HG03103 (cell line): ENCODE data around the gene MLKL.
"Not testable (repeated sequence)": the region's sequence is repeated elsewhere in the genome, so short reads cannot be mapped to it uniquely, and the experiment has no call there.

Source experiments
- ATAC-seq: cut with Tn5 transposase; IDR thresholded peaks from one replicate; pipeline ENCODE4 v1.9.1; 2021; ENCODE audit warnings: low read depth; ENCODE audit not compliant: unreplicated experiment

MLKL gene

GRCh38 chr16:74657870-74658642 lies 42.6 kb downstream of the MLKL start:
- no peak for ATAC-seq

GRCh38 chr16:74654536-74655050 lies 46.1 kb downstream of the MLKL start:
- ATAC-seq, result no peak

- ATAC-seq, result not testable (repeated sequence)
These were observed 47.8 kb downstream of the MLKL start for GRCh38 chr16:74652883-74653282.

GRCh38 chr16:74652249-74652648 lies 48.4 kb downstream of the MLKL start:
- ATAC-seq, result no peak

GRCh38 chr16:74651841-74652240 lies 48.8 kb downstream of the MLKL start:
- ATAC-seq, result no peak

- no peak for ATAC-seq
These were observed 49.6 kb downstream of the MLKL start for GRCh38 chr16:74650966-74651567.

GRCh38 chr16:74649839-74650504 lies 50.7 kb downstream of the MLKL start:
- ATAC-seq, result no peak

- no peak for ATAC-seq
These were observed 58.7 kb downstream of the MLKL start for GRCh38 chr16:74641969-74642368.

- ATAC-seq, result no peak
These were observed 62.8 kb downstream of the MLKL start for GRCh38 chr16:74637742-74638453.

- ATAC-seq, result no peak
These were observed 65.4 kb downstream of the MLKL start for GRCh38 chr16:74635303-74635702.

- no peak for ATAC-seq
These were observed 67.0 kb downstream of the MLKL start for GRCh38 chr16:74633686-74634085.

GRCh38 chr16:74627506-74628220 lies 73.0 kb downstream of the MLKL start:
- no peak for ATAC-seq

- ATAC-seq, result no peak
These were observed 73.8 kb downstream of the MLKL start for GRCh38 chr16:74626741-74627416.

- no peak for ATAC-seq
These were observed 74.9 kb downstream of the MLKL start for GRCh38 chr16:74625500-74626350.

- no peak for ATAC-seq
These were observed 76.8 kb downstream of the MLKL start for GRCh38 chr16:74623839-74624235.

GRCh38 chr16:74623214-74623838 lies 77.3 kb downstream of the MLKL start:
- no peak for ATAC-seq

- no peak for ATAC-seq
These were observed 78.7 kb downstream of the MLKL start for GRCh38 chr16:74622005-74622404.
